Central memory CD4-positive, alpha-beta T cell (primary cell): ENCODE measurements around the gene FSIP1.

Source experiments
- DNase-seq: peaks from one replicate; pipeline ENCODE4 v3.0.0; 2022

FSIP1 gene

DNA sequence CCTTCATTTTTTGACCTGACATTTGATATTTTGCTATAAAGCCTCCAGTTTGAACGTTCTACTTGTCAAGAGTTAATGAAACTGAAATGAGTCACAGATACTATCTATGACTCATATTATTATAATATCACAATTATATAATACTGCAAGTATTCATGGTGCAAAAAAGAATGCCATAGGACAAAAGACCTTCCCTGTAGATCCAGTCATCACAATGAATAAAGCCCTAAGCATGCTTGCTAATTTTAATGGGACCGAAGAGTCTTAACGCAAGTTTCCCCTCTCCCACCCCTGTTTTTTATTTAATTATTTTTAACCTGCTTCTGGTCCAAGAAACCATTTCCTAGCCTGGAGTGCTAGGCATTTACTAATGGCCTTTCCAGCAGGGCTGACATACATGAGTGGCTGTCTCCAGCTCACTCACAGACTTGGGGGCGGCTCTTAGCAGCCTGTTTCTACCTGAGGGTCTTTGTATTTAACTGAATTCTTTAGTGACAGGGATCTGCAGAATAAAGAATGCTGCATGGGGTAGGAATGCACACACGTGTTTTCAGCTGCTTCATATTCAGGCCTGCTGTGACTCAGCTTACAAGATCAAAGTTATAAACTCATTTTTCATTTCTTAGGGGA lies 140.5 kb downstream of the FSIP1 start:
- DNase-seq, result no peak

DNA sequence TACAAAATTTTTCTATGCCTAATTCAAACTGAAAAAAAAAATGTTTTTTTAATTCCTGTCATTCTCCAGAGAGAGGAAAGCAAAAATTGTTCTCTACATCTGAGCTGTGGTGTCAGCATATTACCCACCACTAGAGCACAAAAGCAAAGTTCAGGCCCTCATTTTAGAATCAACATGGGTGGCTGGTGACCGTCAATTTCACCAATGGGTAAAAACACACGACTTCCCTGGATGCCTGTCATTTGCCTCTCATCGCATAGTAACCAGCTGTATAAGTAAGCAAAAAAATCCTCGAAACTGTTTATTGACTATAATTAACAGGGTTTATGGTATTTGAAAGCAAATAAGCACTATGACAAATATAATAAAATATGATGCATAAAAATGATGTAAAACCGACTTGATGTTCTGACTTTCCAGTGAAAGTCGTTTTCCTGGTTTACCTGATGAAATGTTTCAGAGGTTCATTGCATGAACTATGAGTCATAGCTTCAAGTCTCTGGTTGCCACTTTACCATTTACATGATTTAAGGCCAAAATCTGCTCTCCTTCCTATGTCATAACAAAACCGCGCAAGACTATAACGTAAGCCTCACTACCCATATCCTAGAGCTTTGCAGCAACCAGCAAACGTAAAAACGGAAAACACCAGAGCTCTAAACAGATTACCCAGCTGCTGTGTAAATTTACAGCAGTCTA lies 141.3 kb downstream of the FSIP1 start:
- DNase-seq, result peak; percentile 68

DNA sequence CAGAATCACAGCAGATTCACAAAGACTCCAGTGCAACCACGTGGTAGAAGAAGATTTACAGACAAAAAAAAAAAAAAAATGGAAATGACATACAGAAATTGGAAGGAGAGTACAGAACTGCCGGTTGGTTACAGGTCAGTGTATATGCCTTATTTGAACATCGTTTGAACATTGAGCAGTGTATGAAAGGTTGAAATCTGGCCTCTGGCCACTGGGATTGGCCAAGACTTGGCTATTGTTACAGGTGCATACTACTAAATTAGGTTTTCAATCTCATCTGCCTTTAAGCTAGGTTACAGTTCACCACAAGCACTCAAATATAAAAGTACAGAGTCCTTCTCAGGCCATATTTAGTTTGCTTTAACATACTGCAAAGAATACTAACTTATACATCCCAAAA lies 142.0 kb downstream of the FSIP1 start:
- no peak for DNase-seq

DNA sequence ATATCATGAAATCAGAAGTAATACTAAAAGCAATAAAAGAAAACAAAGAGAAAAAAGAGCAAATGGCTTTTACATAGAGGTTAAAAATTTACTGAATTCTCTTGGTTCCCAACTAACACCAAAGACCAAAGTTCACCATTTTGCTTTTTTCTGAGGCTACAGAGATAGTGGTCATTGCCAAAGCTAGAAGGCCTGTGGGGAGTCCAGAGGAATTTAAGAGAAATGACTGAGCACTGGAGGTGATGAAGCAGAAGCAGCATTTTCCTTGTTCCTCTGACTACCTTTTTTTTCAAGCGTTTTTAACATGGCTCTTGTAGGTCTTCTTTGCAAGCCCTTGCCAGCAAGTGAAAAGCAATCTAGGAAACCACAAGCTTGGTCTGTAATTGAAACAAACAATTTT lies 143.6 kb downstream of the FSIP1 start:
- no peak for DNase-seq

DNA sequence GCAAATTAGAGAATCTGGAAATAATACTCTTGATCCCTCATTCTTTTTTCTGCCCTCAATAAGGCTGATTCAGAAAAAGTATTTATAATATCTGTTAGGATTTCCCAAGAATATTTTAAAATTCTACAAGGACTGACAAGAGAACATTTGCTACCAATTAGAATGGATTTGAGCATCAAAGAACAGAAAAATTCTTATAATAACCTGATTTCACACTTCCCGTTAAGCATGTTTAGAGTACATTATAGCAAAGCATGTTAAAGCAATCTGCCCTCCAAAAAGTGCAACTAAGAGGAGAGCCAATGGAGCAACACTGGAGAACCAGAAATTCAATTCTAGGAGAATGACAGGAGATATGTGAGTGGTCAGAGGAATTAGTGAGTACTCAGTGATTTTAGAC lies 144.6 kb downstream of the FSIP1 start:
- no peak for DNase-seq

DNA sequence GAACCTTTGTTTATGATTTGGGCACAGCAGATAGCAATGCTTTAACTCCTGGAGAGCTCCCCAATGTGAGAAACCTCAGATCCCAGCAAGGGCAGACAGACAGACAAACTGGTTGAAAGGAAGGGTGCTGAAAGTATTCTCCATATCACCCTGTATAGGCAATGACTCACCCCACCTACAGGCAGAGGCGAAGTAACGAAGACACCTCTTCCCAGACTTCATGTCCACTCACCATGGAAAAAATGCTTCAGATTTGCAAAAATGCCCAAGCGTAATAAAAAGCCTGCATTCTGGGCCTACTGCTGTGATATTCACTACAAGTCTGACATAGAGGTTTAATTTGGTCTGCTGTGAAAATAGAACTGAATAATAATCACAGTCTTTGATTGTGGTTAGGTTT lies 151.3 kb downstream of the FSIP1 start:
- no peak for DNase-seq

DNA sequence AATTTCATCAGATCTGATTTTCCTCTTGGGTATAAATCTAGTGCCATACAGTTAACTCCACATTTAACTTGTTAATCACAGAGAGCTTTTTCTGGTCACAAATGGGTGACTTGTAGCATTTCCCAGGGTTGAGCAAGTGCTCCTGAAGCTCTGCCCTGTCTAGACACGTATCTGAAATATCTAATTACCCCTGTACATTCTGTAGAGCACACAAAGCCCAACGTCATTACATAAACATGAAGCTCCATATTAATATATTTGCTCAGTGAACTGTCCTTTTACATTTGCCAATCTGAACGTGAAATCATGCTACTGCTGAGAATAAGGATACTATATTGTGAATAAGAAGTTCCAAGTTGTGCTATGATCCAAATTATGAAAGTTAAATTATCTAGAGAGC lies 152.7 kb downstream of the FSIP1 start:
- no peak for DNase-seq

DNA sequence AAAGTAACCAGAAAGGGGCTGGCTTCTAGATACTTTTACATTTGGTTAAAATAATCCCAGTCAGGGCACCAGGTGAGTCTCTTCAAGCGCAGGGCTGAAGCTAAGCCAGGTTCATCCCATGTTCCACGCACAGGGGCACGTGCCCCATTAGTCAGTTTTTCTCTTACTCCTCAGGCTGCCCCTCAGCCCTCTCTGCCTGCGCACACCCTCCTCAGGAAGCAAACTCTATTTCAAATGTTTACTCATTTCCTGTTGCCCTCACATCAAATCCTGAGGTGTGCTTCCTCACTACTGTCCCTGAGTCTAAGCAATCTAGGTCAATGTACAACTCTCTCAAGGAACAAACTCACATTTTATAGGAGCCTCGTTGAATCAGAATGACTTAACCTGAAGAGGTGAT lies 153.3 kb downstream of the FSIP1 start:
- peak; percentile 74 for DNase-seq

DNA sequence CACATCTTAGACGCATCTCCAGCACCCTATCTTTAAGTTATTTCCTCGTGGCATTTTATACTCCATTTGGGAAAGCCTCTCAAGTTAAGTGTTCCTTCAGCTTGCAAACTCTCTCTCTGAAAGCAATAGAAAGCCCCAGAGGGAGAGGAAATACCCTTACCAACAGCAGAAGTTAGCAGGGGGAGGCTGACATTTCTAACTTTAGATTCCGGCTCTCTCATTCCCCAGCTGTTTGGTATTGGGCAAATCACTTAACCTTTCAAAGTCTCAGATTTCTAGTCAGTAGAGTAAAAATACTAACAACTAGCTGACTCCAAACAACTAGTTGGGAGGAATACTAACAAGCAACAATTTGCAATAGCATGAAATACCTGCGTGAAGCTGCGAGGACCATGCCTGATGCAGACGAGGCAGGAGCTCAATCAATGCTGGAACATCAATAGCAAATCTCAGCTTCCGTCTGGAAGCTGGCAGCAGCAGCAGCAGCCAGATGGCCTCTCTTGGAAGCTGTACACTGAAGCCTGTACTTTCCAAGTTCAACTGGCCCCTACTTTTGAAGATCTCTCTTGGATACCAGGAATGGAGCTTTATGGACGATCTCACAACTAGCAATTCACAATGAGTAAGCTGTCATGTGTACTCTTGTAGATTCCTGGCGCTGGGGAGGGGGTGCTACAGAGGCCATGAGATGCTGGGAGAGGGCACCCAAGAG lies 153.9 kb downstream of the FSIP1 start:
- DNase-seq, result no peak

DNA sequence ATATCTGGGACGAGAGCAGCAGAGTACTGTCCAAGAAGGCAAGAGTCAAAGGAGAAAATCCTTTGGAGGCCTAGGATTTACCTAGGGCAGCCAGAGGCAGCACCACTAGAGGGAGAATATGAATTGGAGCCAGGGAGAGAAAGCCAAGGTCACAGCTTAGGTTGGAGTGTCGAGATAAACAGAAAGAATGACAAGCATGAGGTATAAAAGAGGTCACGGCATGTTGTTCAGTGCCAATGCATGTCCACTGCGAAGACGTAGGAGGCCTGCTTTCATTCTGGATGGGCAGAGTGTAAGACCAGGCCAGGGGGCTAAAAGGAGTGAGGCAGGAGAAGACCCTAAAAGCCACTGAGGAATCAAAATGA lies 154.5 kb downstream of the FSIP1 start:
- no peak for DNase-seq

DNA sequence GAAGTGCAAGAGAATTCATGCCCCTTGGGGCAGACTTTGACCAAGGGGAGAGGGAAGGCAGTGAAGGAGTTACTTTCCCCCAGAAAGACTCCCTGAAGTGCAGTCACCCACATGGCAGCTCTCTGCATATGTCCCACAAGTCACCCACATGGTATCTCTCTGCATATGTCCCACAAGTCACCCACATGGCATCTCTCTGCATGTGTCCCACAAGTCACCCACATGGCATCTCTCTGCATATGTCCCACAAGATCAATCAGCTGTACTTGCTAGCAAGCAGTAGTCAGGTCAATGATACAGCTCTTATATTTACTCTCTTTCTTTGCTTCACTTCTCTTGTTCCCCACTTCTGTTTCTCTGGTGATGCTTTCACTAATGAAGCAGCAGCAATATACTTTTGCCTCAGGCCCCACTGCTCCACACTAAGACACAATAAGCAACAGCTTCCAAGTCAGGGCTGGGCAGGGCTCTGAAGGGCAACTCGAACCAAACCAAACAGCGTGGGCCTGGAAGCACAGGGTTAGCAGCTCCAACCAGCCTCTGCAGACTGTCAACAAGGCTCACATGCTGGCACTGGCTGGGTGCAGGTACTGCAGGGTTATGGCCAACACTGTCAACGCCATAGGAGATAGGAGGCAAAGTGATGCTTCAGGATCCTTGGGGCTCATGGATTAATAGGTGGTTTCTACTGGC lies 155.0 kb downstream of the FSIP1 start:
- no peak for DNase-seq

DNA sequence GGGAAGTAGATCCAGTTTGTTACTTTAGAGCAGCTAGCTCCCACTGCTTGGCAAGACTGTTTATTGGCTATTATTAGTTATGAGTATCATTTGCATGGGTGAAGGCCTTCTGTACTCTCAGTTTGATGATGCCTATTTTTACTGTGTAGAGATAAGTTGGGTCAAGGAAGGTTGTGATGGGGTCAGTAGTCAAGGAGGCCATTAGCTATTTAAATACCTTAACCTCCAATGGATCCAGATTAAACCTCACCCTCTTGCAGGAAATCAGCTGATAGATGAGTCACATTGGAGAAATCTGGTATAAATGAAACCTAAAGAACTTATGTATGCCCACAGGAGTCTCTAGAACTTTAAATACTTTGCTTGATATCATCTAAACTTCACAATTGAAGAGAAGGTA lies 156.8 kb downstream of the FSIP1 start:
- DNase-seq, result no peak

DNA sequence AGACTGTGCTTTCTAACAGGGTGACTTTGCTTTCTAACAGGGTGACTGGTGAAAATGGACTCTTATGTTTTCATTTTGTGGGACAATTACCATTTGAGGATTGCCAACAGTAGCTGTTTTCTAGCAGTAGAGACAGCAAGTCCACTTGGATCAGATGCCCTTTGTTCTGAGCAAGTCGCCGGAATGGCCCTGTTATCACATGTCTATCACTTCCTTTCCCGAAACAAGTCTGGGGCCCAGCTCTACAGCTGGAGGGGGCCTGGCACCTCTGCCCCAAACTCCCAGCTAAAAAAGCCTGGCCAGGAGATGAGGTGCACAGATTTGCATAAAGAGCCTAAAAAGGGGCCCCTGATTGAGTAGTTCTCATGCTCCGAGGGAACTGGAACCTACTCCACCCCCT lies 157.2 kb downstream of the FSIP1 start:
- DNase-seq, result no peak

DNA sequence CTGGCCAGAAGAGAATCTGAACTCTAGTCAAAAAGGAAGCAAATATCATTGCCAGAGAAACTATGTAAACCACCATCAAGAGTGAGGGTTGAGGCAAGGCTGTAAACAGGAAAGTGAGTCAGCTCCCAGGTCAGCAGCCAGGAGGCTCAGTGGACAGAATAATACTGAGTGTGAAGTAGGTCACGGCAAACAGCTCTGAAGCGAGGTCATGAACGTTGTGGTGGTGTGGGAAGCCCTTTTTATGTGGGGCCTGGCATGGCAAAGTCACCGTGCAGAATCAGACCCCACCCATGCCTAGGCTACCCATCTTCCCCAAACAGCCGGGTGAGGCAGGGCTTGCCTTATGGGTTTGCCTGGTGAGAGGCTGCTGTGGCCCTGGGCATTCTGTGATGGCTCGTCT lies 157.8 kb downstream of the FSIP1 start:
- DNase-seq, result peak; percentile 84

DNA sequence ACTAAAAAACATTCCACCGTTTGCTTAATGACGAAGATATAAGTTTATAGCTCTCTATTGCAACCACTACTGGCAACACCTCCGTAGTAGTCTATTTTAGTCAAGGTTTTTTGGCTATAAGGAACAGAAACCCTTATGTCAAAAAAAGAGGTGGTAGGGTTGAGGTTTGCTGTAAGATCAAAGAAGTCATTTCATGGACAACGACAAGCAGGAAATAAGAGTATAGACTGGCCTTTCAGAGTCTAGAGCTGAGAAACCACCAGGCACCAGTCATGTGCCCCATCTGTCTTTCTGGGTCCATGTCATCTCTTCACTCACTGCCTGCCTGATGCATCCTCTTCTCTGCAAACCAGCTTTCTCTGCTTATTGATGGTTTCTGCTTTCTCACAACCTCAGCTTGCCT lies 159.1 kb downstream of the FSIP1 start:
- peak; percentile 76 for DNase-seq

DNA sequence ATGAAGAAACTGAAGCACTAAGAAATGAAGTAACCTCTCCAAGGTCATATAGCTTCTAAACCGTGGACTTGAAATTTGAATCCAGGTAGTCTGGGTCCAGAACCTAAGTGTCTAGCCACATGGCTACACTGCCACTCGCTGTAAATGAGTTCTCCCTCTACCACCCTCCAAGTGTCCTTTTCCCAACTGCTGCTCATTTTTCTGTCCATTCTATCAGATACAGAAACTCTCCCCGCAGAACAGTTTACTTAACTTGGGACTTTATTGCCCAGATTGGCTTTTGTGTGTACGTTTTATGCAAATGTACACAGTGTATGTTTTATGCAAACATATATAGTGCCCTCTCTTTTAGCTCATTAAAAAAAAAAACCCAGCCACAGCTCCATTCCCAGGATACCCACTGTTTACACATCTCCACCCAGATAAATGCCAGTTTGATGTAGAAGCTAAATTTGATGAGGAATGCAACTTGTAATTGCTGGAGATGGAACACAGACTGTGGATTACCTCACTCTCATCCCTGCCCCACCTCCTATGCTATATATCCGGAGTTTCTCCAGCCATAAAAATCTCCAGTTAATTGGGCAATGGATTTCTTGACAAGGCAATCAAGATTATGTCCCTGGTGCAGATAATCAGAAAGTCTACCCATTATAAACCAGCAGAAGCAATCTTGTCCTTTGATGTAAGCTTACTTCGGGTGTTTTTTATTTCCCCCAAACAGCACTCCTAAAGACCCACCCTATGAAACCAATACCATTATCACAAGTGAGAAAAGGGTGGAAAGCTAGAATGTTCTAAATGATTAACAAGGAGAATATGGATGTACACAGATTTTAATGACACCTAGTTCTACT lies 159.8 kb downstream of the FSIP1 start:
- DNase-seq, result no peak

DNA sequence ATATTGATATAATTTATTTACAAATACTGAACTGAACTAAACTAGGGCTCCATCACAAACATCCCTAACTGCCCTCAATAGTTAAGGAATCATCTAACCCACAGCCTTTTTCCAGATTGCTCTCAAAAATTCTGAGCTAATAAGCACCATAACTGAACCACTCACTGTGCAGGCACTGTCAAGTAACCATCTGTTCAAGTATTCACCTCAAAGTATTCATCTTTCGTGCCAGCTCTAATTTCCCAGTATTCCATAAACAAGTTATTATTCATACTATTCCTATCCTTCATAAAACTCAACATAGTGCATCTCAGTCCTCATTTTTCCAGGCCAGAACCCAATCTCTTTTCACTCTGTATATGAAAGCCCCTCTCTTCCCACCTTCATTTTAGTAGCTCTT lies 160.7 kb downstream of the FSIP1 start:
- DNase-seq, result no peak

DNA sequence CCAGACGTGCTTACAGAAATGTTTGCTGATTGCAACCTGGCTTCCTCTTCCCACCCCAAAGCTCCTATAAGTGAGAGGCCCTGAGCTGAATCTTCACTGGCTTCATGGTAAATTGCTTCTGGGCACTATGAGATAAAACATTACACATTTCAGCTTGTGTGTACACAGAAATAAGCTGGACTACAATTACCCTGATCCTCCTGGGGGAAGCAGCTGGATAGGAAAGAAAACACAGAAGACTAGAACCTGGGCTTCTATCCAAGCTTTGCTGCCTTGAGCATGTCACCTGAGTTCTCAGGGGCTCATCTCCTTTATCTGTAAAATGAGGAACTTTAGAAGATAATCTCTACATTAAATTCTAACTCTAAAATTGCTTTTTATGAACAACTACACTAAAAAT lies 161.4 kb downstream of the FSIP1 start:
- no peak for DNase-seq

DNA sequence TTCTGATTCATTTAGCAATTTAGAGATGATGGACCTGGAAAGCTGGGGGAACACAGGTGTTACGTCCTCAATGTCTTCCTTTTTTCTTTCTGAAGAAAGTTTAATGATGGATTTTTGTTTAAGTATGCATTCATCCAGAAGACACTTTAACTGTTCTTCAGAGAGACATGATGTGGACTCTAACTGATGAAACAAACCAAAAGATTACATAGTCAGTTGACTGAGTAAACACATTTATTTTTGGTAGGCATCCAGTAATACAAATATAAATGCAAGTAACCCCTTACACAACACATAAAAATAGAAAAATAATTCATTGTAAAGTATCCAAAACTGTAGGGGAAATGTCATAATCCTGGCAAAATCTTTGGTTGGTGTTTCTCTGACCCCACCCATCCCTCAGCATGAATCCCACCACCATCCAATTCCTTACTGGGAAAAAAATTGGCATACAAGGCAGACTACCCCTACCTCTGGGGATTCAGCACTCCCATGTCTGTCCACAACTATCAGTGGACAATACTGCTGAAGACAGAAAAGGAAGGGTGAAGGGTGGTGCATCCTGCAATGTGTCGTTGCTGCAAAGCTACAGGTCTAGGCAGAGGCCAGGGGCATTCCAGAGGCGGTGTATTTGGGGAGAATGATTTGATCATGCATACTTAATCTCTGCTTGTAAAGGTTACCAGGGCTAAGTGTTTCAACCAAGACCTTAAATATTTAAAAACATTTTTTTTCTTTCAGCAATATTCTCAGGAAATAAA lies 164.4 kb downstream of the FSIP1 start:
- DNase-seq, result no peak

DNA sequence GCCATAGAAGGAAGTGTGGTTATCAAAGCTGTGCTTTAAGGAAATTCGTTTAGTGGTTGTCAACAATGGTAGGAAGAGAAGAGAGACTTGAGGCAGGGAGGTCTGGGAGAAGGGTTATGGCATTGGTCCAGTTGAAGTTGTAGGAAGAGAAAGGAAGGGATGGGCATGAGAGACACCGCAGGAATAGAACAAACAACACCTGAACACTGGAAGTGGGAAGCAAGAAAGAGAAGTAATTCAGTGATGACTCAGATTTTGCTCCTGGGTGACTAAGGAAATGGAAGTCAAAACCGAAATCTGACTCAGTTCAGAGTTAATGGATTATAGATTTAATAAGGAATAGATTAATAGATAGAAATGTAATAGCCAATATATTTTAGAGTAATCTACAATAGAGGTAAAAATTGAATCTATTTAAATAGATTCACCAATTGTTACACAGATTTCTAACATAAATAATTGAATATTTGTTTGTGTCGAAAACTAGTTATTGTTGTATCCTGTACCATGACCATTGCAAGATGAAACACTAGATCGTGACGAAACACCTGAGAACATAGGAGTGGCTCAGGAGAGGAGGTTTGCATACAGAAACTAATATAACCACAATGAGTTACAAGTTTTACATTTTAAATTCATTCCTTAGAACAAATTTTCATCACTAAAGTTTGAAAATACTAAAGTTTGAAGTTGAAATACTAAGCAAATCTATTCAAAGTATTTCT lies 165.7 kb downstream of the FSIP1 start:
- DNase-seq, result no peak

DNA sequence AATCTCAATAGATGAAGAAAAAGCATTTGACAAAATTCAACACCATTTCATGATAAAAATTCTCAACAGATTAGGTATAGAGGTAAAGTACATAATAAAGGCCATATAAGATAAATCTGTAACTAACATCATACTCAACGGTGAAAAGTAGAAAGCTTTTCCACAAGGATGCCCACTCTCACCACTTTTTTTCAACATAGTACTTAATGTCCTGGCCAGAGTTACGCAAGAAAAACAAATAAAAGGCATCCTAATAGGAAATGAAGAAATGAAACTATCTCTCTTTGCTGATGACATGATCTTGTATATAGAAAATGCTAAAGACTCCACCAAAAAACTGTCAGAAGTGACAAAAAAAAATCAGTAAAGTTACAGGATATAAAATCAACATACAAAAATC lies 168.8 kb downstream of the FSIP1 start:
- DNase-seq, result no peak
